Osteoblast (primary cell): ENCODE data around the gene KCTD16. TPM values are rescaled to one million over a fixed set of nuclear protein-coding genes. Genes with fewer than 3 reads are reported as not detected.

Experiments
- DNase-seq: peaks from one replicate; pipeline ENCODE4 v3.0.0; 2011; ENCODE audit warnings: low spot score, mixed read lengths; ENCODE audit not compliant: insufficient read length; ENCODE audit errors: missing footprints
- H2AFZ ChIP-seq: 2 replicates; pipeline ENCODE4 v1.6.0; 2011; ENCODE audit warnings: mild to moderate bottlenecking, low read length
- H3K27ac ChIP-seq: 2 replicates; pipeline ENCODE4 v1.5.1; 2011; ENCODE audit warnings: mild to moderate bottlenecking, low read depth, low read length, moderate library complexity
- H3K27me3 ChIP-seq: 2 replicates; pipeline ENCODE4 v1.6.0; 2012; ENCODE audit warnings: mild to moderate bottlenecking, control low read depth, inconsistent platforms, low read length, moderate library complexity; ENCODE audit not compliant: insufficient read depth
- H3K36me3 ChIP-seq: 2 replicates; pipeline ENCODE4 v1.5.1; 2011; ENCODE audit warnings: mild to moderate bottlenecking, low read length, control low read depth, moderate library complexity; ENCODE audit not compliant: insufficient read depth
- H3K4me1 ChIP-seq: 2 replicates; pipeline ENCODE4 v1.5.1; 2011; ENCODE audit warnings: mild to moderate bottlenecking, low read length, control low read depth, moderate library complexity; ENCODE audit not compliant: insufficient read depth
- H3K4me2 ChIP-seq: 2 replicates; pipeline ENCODE4 v1.6.0; 2011; ENCODE audit warnings: mild to moderate bottlenecking, low read length; ENCODE audit not compliant: insufficient read depth
- H3K4me3 ChIP-seq: fragments of 200-600 bp; sonication (generic); 3 replicates; pipeline ENCODE4 v1.5.1; 2012; ENCODE audit warnings: mild to moderate bottlenecking, low read length, inconsistent platforms; ENCODE audit not compliant: insufficient read depth
- H3K79me2 ChIP-seq: 2 replicates; pipeline ENCODE4 v1.6.0; 2012; ENCODE audit warnings: mild to moderate bottlenecking, low read length, control low read depth, inconsistent platforms; ENCODE audit not compliant: insufficient read depth
- H3K9me3 ChIP-seq: 2 replicates; pipeline ENCODE4 v1.5.1; 2011; ENCODE audit warnings: low read depth, low read length, control low read depth
- H4K20me1 ChIP-seq: 2 replicates; pipeline ENCODE4 v1.6.0; 2012; ENCODE audit warnings: mild to moderate bottlenecking, low read length, control low read depth; ENCODE audit not compliant: insufficient read depth
- total RNA-seq: library from RNA; depleted of rRNA; stranded (reverse); fragments of >200 nt; gene quantifications from 2 replicates; pipeline ENCODE4 v1.2.3, GENCODE V29; 2012
- TF ChIP-seq, protein P1 (sequence below): IDR thresholded peaks from 2 replicates; pipeline ENCODE4 v1.5.1; 2011; ENCODE audit warnings: mild to moderate bottlenecking, low read depth, low read length, moderate library complexity; ENCODE audit errors: extremely low read depth

Gene KCTD16
- total RNA-seq, 1 donor, result 3.6 TPM

DNA sequence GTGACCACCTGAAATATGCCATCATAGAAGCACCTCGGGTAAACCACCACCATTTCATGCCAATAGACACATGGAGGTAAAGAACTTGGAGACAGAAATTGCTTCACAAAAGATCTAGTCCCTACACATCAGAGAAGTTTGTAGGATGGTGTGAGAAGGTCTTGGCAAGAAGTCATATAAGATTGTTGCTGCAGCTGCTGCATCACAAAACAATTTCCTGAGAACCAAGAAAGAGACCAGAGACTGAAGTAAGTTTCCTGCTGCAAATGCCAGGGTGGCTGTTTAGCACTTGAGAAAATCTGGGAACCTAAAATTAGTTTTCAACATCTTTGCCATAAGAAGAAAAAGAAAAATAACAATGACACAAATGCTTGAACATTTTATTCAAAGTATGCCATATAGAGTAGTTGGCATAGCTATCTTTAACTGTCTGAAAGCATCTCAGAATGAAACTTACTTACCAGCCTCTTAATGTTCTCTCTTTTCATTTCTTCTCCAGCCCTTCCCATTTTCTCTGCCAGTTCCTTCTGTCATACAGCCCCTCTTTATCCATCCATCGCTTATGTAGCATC lies 114.3 kb downstream of the KCTD16 start:
- Histone ChIP-seq H3K9me3 (no peaks in the 10 kb centered on the region), H4K20me1 (no peaks in the 10 kb centered on the region), H3K4me1 (no peaks in the 10 kb centered on the region), H3K27me3 (no peaks in the 10 kb centered on the region), H2AFZ (no peak overlapping the region), H3K79me2 (no peaks in the 10 kb centered on the region), H3K4me3 (no peak overlapping the region), H3K36me3 (no peaks in the 10 kb centered on the region), H3K27ac (peak overlapping the region; percentile 43), H3K4me2 (no peak overlapping the region)
- DNase-seq, result peak; percentile 6
- TF ChIP-seq, protein P1, sequence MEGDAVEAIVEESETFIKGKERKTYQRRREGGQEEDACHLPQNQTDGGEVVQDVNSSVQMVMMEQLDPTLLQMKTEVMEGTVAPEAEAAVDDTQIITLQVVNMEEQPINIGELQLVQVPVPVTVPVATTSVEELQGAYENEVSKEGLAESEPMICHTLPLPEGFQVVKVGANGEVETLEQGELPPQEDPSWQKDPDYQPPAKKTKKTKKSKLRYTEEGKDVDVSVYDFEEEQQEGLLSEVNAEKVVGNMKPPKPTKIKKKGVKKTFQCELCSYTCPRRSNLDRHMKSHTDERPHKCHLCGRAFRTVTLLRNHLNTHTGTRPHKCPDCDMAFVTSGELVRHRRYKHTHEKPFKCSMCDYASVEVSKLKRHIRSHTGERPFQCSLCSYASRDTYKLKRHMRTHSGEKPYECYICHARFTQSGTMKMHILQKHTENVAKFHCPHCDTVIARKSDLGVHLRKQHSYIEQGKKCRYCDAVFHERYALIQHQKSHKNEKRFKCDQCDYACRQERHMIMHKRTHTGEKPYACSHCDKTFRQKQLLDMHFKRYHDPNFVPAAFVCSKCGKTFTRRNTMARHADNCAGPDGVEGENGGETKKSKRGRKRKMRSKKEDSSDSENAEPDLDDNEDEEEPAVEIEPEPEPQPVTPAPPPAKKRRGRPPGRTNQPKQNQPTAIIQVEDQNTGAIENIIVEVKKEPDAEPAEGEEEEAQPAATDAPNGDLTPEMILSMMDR, result no peak

DNA sequence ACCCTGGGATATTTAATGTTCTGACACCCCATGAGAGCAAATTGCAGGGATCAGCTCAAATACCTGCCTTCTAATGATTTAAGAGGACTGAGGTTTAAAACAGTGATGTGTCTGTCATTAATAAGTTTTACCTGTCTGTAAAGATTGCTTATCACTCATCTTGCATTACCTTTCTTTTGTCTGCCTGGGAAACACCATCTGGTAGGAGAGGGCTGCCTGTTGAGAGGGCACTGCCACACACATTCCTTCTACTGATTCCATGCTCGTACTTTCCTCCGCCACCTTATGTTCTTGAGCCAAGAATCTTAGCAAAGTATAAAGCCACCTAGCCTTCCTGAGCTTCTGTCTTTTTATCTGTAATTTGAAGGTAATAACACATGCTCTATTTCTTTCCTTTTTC lies 118.6 kb downstream of the KCTD16 start:
- Histone ChIP-seq H3K9me3 (no peaks in the 10 kb centered on the region), H3K4me3 (no peak overlapping the region), H3K36me3 (no peaks in the 10 kb centered on the region), H4K20me1 (no peaks in the 10 kb centered on the region), H3K27me3 (no peaks in the 10 kb centered on the region), H3K79me2 (no peaks in the 10 kb centered on the region), H3K27ac (no peak overlapping the region), H2AFZ (no peak overlapping the region), H3K4me2 (no peak overlapping the region), H3K4me1 (no peaks in the 10 kb centered on the region)
- DNase-seq, result no peak
- TF ChIP-seq, protein P1, result no peak

DNA sequence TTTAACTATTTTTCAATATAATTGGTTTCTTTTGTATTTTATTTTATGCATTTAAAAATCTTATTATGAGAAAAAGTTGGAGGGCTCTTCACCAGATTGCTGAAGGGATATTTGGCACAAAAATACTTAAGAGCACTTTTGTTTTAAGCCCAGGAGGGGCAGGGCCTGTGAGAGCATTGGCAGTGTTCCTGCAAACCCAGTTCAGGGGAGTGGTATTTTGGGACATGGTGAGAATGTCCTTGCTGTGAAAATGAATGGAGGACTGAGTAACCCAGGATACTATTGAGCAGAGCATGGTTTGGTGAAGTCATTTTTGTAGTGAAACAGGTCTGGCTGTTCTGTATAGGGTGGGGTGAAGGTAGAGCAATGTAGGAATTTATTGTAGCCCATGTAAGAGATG lies 121.4 kb downstream of the KCTD16 start:
- no peaks in the 10 kb centered on the region for H3K4me1 ChIP-seq
- no peak overlapping the region for H3K27ac ChIP-seq
- no peaks in the 10 kb centered on the region for H3K36me3 ChIP-seq
- DNase-seq, result no peak
- no peaks in the 10 kb centered on the region for H3K9me3 ChIP-seq
- no peaks in the 10 kb centered on the region for H3K27me3 ChIP-seq
- no peaks in the 10 kb centered on the region for H3K79me2 ChIP-seq
- H3K4me2 ChIP-seq, result no peak overlapping the region
- no peak overlapping the region for H3K4me3 ChIP-seq
- TF ChIP-seq, protein P1, result no peak
- no peaks in the 10 kb centered on the region for H4K20me1 ChIP-seq
- H2AFZ ChIP-seq, result no peak overlapping the region

DNA sequence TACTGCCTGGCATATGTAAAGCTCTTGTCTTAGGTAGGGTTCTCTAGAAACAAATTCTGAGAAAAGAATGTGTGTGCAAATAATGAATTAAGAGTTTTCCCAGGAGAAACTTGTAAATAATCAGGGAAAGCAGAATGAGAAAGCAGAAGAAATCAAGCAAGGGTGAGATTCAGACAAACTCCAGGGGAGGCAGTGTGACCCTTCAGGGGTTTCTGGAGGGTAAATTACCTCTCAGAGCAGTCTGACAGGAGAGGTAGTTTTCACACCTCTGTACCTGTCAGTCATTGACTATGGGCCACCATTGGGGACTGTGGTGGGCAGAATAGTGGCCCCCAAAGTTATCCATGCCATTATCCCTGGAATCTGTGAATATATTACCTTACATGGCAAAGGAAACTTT lies 124.6 kb downstream of the KCTD16 start:
- Histone ChIP-seq H3K79me2 (no peaks in the 10 kb centered on the region), H3K27ac (no peak overlapping the region), H4K20me1 (no peaks in the 10 kb centered on the region), H3K4me3 (no peak overlapping the region), H3K36me3 (no peaks in the 10 kb centered on the region), H3K9me3 (no peaks in the 10 kb centered on the region), H3K27me3 (no peaks in the 10 kb centered on the region), H3K4me1 (no peaks in the 10 kb centered on the region), H3K4me2 (no peak overlapping the region), H2AFZ (no peak overlapping the region)
- TF ChIP-seq, protein P1, result no peak
- DNase-seq, result no peak
